ENCODE results near the gene INTU.

INTU gene

DNA sequence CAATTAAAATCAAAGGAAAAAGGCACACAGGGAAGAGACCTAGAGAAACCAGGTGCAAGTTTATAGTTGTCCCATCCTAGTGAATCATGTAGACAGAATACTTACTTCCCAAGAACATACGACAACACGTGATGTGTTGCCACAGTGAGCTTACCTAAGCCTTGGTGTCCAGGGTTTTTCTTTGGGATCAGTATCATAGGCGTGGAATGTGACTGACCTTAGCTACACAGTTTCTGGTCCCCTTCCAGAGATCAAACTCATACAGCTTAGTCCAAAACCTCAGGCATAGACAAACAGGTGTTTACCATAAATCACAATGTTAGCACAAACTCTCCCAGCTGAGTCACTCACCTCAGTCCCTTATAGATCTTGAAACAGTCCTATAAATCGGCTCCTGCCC lies 115.1 kb downstream of the INTU start:
- no peak overlapping the region for H3K4me3 ChIP-seq (ENCODE audit: low read depth, low read length)
- in situ Hi-C loops (cut with HindIII; ENCODE audit: low sequenced_read_pairs) = no loop called here
- no peak for DNase-seq (ENCODE audit: low read depth)
- TF ChIP-seq, protein P1, sequence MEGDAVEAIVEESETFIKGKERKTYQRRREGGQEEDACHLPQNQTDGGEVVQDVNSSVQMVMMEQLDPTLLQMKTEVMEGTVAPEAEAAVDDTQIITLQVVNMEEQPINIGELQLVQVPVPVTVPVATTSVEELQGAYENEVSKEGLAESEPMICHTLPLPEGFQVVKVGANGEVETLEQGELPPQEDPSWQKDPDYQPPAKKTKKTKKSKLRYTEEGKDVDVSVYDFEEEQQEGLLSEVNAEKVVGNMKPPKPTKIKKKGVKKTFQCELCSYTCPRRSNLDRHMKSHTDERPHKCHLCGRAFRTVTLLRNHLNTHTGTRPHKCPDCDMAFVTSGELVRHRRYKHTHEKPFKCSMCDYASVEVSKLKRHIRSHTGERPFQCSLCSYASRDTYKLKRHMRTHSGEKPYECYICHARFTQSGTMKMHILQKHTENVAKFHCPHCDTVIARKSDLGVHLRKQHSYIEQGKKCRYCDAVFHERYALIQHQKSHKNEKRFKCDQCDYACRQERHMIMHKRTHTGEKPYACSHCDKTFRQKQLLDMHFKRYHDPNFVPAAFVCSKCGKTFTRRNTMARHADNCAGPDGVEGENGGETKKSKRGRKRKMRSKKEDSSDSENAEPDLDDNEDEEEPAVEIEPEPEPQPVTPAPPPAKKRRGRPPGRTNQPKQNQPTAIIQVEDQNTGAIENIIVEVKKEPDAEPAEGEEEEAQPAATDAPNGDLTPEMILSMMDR (IDR thresholded peaks at IDR 0.05; ENCODE audit: low read depth, low read length, missing control alignments) = no peak

DNA sequence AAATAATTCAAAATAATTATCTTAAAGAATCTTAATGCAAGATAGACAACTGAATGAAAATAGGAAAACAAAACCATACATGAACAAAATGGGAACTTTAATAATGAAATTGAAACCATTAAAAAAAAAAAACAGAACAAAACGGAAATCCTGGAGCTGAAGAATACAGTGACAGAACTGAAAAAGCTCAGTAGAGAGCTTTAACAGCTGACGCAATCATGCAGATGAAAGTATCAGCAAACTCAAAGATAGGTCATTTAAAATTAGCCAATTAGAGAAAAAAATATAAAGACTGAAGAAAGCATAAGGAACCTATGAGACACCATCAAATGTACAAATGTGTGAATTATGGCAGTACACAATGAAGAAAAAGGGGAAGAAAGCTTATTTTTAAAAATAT lies 116.2 kb downstream of the INTU start:
- DNase-seq (ENCODE audit: low read depth) = no peak
- in situ Hi-C loops (cut with HindIII; ENCODE audit: low sequenced_read_pairs) = no loop called here
- H3K4me3 ChIP-seq (ENCODE audit: low read depth, low read length) = no peak overlapping the region
- TF ChIP-seq, protein P1 (IDR thresholded peaks at IDR 0.05; ENCODE audit: low read depth, low read length, missing control alignments) = no peak

DNA sequence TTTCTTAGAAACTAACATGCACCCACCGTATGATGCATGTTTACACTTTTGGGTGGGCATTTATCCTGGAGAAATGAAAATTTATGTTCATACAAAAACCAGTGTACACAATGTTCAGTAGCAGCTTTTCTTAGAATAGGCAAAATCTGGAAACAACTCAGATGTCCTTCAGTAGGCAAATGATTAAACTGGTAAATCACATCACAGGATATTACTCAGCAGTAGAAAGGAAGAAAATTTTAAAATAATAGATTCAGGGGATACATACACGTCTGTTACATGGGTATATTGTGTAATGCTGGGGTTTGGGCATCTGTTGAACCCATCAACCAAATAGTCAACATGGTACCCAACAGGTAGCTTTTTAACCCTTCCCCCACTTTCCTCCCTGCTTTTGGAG lies 124.1 kb downstream of the INTU start:
- in situ Hi-C loops (cut with HindIII; ENCODE audit: low sequenced_read_pairs) = no loop called here
- no peak overlapping the region for H3K4me3 ChIP-seq (ENCODE audit: low read depth, low read length)
- DNase-seq (ENCODE audit: low read depth) = no peak
- TF ChIP-seq, protein P1 (IDR thresholded peaks at IDR 0.05; ENCODE audit: low read depth, low read length, missing control alignments) = no peak

DNA sequence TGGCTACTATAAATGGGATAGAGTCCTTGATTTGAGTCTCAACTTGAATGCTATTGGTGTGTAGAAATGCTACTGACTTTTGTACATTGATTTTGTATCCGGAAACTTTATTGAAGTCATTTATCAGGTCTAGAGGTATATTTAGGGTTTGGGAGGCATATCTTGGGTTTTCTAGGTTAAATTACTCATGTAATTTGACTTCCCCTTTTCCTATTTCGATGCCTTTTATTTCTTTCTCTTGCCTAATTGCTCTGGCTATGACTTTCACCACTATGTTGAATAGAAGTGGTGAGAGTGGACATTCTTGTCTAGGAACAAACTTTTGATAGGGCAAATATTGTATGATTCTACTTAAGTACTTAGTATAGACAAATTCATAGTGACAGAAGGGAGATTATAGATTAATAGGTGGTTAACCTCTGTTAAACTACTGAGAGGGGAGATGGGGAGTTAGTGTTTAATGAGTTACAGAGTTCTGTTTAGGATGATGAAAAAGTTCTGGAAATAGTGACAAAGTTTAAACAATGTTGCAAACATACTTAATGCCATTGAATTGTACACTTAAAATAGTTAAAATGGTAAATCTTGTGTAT lies 126.6 kb downstream of the INTU start:
- H3K4me3 ChIP-seq (ENCODE audit: low read depth, low read length) = no peak overlapping the region
- no peak for DNase-seq (ENCODE audit: low read depth)
- TF ChIP-seq, protein P1 (IDR thresholded peaks at IDR 0.05; ENCODE audit: low read depth, low read length, missing control alignments) = no peak
- in situ Hi-C loops (cut with HindIII; ENCODE audit: low sequenced_read_pairs) = no loop called here

DNA sequence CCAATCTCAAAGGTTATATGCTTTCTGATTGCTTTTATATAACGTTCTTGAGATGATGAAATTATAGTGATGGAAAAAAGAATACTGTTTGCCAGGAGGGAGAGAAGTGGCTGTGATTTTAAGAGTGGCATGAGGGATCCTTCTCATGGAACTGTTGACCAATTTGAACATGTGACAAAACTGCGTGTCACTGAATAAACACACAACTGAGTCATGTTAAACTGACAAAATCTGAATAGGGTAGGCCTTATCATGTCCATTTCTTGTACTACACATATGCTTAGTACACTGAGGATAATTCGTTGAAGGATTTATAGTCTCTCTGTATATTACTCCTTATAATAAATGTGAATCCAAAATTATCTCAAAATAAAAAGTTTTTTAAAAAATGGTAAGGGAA lies 127.1 kb downstream of the INTU start:
- in situ Hi-C loops (cut with HindIII; ENCODE audit: low sequenced_read_pairs) = no loop called here
- TF ChIP-seq, protein P1 (IDR thresholded peaks at IDR 0.05; ENCODE audit: low read depth, low read length, missing control alignments) = no peak
- DNase-seq (ENCODE audit: low read depth) = no peak
- H3K4me3 ChIP-seq (ENCODE audit: low read depth, low read length) = no peak overlapping the region

DNA sequence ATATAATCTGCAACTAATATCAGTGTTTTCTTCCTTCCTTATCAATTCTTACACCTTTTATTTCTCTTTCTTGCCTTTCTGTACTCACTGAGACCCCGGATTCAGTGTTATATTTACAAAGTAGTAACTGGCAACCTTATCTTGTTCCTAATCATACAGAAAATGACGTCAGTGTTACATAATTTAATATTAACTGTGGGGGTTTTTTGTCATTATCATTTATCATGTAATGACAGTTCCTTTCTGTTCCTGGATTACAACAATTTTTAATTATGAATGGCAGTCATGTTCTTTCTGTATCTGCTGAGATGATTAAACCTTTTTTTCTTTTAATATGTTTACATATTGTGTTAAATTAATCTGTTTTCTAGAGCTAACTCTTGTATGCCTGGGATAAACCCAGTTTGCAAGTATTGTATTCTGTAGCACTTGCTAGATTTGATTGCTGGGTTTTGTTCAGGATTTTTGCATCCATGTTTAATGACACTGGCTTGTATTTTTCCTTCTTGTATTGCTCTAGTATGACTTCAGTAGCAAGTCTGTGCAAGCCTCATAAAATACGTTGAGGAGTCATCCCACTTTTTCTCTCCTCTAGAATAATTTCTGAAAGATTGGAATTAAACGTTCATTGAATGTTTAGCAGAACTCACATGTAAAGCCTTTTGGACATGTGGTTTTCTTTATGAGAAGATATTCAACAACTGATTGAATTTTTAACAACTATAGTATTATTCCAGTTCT lies 138.9 kb downstream of the INTU start:
- in situ Hi-C loops (cut with HindIII; ENCODE audit: low sequenced_read_pairs) = no loop called here
- no peak overlapping the region for H3K4me3 ChIP-seq (ENCODE audit: low read depth, low read length)
- DNase-seq (ENCODE audit: low read depth) = no peak
- TF ChIP-seq, protein P1 (IDR thresholded peaks at IDR 0.05; ENCODE audit: low read depth, low read length, missing control alignments) = no peak

Measured in astrocyte of the cerebellum (primary cell).